ENCODE results near the gene CACNA2D3. TPM values are rescaled to one million over a fixed set of nuclear protein-coding genes. Genes with fewer than 3 reads are reported as not detected.
"Not testable (repeated sequence)": the region's sequence is repeated elsewhere in the genome, so short reads cannot be mapped to it uniquely, and the experiment has no call there.

The CACNA2D3 gene
- total RNA-seq, 1 experiment from 2014 or later = 2.0 TPM

GRCh38 chr3:54573858-54574257 is 451.5 kb downstream of the CACNA2D3 start:
- DNase-seq (ENCODE audit: low read depth) = no peak

- no peak for DNase-seq (ENCODE audit: low read depth)
Observed at GRCh38 chr3:54574906-54575617, 452.7 kb downstream of the CACNA2D3 start.

GRCh38 chr3:54575618-54575960 is 453.2 kb downstream of the CACNA2D3 start:
- peak; percentile 33 for DNase-seq (ENCODE audit: low read depth)

GRCh38 chr3:54577313-54577712 is 455.0 kb downstream of the CACNA2D3 start:
- DNase-seq (ENCODE audit: low read depth) = peak; percentile 18

GRCh38 chr3:54578417-54578816 is 456.1 kb downstream of the CACNA2D3 start:
- DNase-seq (ENCODE audit: low read depth) = no peak

GRCh38 chr3:54580453-54580852 is 458.1 kb downstream of the CACNA2D3 start:
- no peak for DNase-seq (ENCODE audit: low read depth)

- DNase-seq (ENCODE audit: low read depth) = no peak
Observed at GRCh38 chr3:54582424-54582823, 460.1 kb downstream of the CACNA2D3 start.

- no peak for DNase-seq (ENCODE audit: low read depth)
Observed at GRCh38 chr3:54591157-54591556, 468.8 kb downstream of the CACNA2D3 start.

GRCh38 chr3:54593653-54594052 is 471.3 kb downstream of the CACNA2D3 start:
- no peak for DNase-seq (ENCODE audit: low read depth)

- no peak for DNase-seq (ENCODE audit: low read depth)
Observed at GRCh38 chr3:54596087-54596486, 473.7 kb downstream of the CACNA2D3 start.

GRCh38 chr3:54599716-54600115 is 477.4 kb downstream of the CACNA2D3 start:
- no peak for DNase-seq (ENCODE audit: low read depth)

GRCh38 chr3:54600441-54601204 is 478.3 kb downstream of the CACNA2D3 start:
- DNase-seq (ENCODE audit: low read depth) = no peak

- DNase-seq (ENCODE audit: low read depth) = no peak
Observed at GRCh38 chr3:54604495-54604894, 482.1 kb downstream of the CACNA2D3 start.

- no peak for DNase-seq (ENCODE audit: low read depth)
Observed at GRCh38 chr3:54608041-54608440, 485.7 kb downstream of the CACNA2D3 start.

- DNase-seq (ENCODE audit: low read depth) = no peak
Observed at GRCh38 chr3:54619053-54619452, 496.7 kb downstream of the CACNA2D3 start.

- DNase-seq (ENCODE audit: low read depth) = no peak
Observed at GRCh38 chr3:54619531-54619930, 497.2 kb downstream of the CACNA2D3 start.

GRCh38 chr3:54621184-54621583 is 498.8 kb downstream of the CACNA2D3 start:
- peak; percentile 72 for DNase-seq (ENCODE audit: low read depth)

GRCh38 chr3:54622678-54623077 is 500.3 kb downstream of the CACNA2D3 start:
- no peak for DNase-seq (ENCODE audit: low read depth)

- DNase-seq (ENCODE audit: low read depth) = no peak
Observed at GRCh38 chr3:54625805-54626787, 503.7 kb downstream of the CACNA2D3 start.

GRCh38 chr3:54628888-54629441 is 506.6 kb downstream of the CACNA2D3 start:
- no peak for DNase-seq (ENCODE audit: low read depth)

GRCh38 chr3:54630101-54630623 is 507.8 kb downstream of the CACNA2D3 start:
- DNase-seq (ENCODE audit: low read depth) = no peak

- not testable (repeated sequence) for DNase-seq (ENCODE audit: low read depth)
Observed at GRCh38 chr3:54631001-54631400, 508.6 kb downstream of the CACNA2D3 start.
